Cerebellar cortex (tissue), 1 donor: ENCODE measurements around the gene ARHGAP42.

ENCODE experiments used
- DNase-seq: peaks from one replicate; pipeline ENCODE4 v3.0.0-alpha.2; 2015; ENCODE audit warnings: low spot score

The ARHGAP42 gene

GRCh38 chr11:101022256-101022655, 335.2 kb downstream of the ARHGAP42 start:
- no peak for DNase-seq

GRCh38 chr11:101028644-101029043, 341.6 kb downstream of the ARHGAP42 start:
- no peak for DNase-seq

GRCh38 chr11:101030015-101030414, 342.9 kb downstream of the ARHGAP42 start:
- DNase-seq = no peak

GRCh38 chr11:101030692-101031091, 343.6 kb downstream of the ARHGAP42 start:
- DNase-seq = no peak

GRCh38 chr11:101031713-101032112, 344.6 kb downstream of the ARHGAP42 start:
- DNase-seq = no peak

GRCh38 chr11:101032991-101033390, 345.9 kb downstream of the ARHGAP42 start:
- no peak for DNase-seq

GRCh38 chr11:101034076-101034475, 347.0 kb downstream of the ARHGAP42 start:
- DNase-seq = no peak

- no peak for DNase-seq
Measured at GRCh38 chr11:101035872-101036271, 348.8 kb downstream of the ARHGAP42 start.
